Endothelial cell of umbilical vein (primary cell): ENCODE measurements around the gene RNF112. TPM values are rescaled to one million over a fixed set of nuclear protein-coding genes. Genes with fewer than 3 reads are reported as not detected.

Source experiments
- BruUV-seq: library from RNA; stranded (reverse); fragments of 400-500 nt; replicated peaks from 2 replicates; lab custom pipeline; 2021; lab: Mats Ljungman, UMichigan
- CTCF ChIA-PET: fragments of 300-600, 350-600 bp; sonication (Branson Sonifier 250); formaldehyde crosslinking; loops from one replicate; lab custom pipeline; 2021; ENCODE audit warnings: antibody characterized with exemption, inconsistent platforms; lab: Charles Lee
- POLR2A ChIA-PET: fragments of 300-600, 350-600 bp; sonication (Branson Sonifier 250); formaldehyde crosslinking; loops from one replicate; lab custom pipeline; 2021; ENCODE audit warnings: antibody characterized with exemption, inconsistent platforms; lab: Charles Lee
- DNase-seq: peaks from one replicate; pipeline ENCODE4 v3.0.0-alpha.2; 2011; ENCODE audit warnings: low read depth, low spot score
- FAIRE-seq: peaks from 2 replicates; lab custom pipeline; 2011; peaks lifted over from hg19 to GRCh38; lab: Jason Lieb, UNC
- H2AFZ ChIP-seq: 2 replicates; pipeline ENCODE4 v1.6.0; 2012; ENCODE audit warnings: low read depth, low read length, control low read depth, inconsistent platforms
- H3K27ac ChIP-seq: 2 replicates; pipeline ENCODE4 v1.5.1; 2011; ENCODE audit warnings: low read depth, mild to moderate bottlenecking, control low read depth, low read length, moderate library complexity; ENCODE audit not compliant: insufficient read depth
- H3K27me3 ChIP-seq, 2 experiments: 2 replicates each; pipeline versions ENCODE4 v1.6.0 to v1.6.1; 2011; ENCODE audit warnings: low read length in 2 of 2, mixed read lengths in 1 of 2; ENCODE audit not compliant: control insufficient read depth in 2 of 2, insufficient read depth in 2 of 2
- H3K36me3 ChIP-seq, 2 experiments: 2 replicates in 1 of 2; 3 replicates in 1 of 2; pipeline ENCODE4 v1.5.1; 2011; ENCODE audit warnings: low read length in 2 of 2, mild to moderate bottlenecking in 1 of 2, moderate library complexity in 1 of 2; ENCODE audit not compliant: control insufficient read depth in 2 of 2, insufficient read depth in 2 of 2; ENCODE audit errors: extremely low read depth in 1 of 2
- H3K4me1 ChIP-seq: 3 replicates; pipeline ENCODE4 v1.5.1; 2011; ENCODE audit warnings: mild to moderate bottlenecking, low read length; ENCODE audit not compliant: control insufficient read depth, insufficient read depth; ENCODE audit errors: extremely low read depth
- H3K4me2 ChIP-seq: 2 replicates; pipeline ENCODE4 v1.6.1; 2011; ENCODE audit warnings: low read length, control low read depth, mixed read lengths; ENCODE audit not compliant: insufficient read depth
- H3K4me3 ChIP-seq, 3 experiments: fragments of 200-600 bp in 1 of 3; sonication (generic), shearing (Covaris generic) in 1 of 3; replicated peaks in 1 of 3; 2 replicates each; pipeline ENCODE4 v1.5.1; 2011 to 2016; ENCODE audit warnings: control low read depth in 3 of 3, low read length in 3 of 3, mild to moderate bottlenecking in 2 of 3, inconsistent platforms in 1 of 3, low read depth in 1 of 3, moderate library complexity in 1 of 3; ENCODE audit not compliant: insufficient read depth in 1 of 3
- H3K79me2 ChIP-seq: 2 replicates; pipeline ENCODE4 v1.6.0; 2012; ENCODE audit warnings: low read length, inconsistent platforms; ENCODE audit not compliant: control insufficient read depth, insufficient read depth
- H3K9ac ChIP-seq: replicated peaks from 2 replicates; pipeline ENCODE3; 2011; ENCODE audit warnings: low read length, control low read depth; ENCODE audit not compliant: insufficient read depth; ENCODE audit errors: extremely low read depth
- H3K9me1 ChIP-seq: replicated peaks from 3 replicates; pipeline ENCODE4 v1.6.0; 2011; ENCODE audit warnings: mild to moderate bottlenecking, low read length; ENCODE audit not compliant: control insufficient read depth, insufficient read depth; ENCODE audit errors: extremely low read depth
- H3K9me3 ChIP-seq: replicated peaks from 2 replicates; pipeline ENCODE4 v1.5.1; 2012; ENCODE audit warnings: low read length, inconsistent platforms; ENCODE audit not compliant: control insufficient read depth, insufficient read depth
- H4K20me1 ChIP-seq: replicated peaks from 2 replicates; pipeline ENCODE3; 2011; ENCODE audit warnings: mild to moderate bottlenecking, low read length; ENCODE audit not compliant: control insufficient read depth, insufficient read depth; ENCODE audit errors: extremely low read depth
- EZH2 ChIP-seq: IDR thresholded peaks from 2 replicates; pipeline ENCODE4 v1.6.1; 2012; ENCODE audit warnings: borderline replicate concordance, low read depth, mild to moderate bottlenecking, moderate library complexity, low read length, inconsistent platforms; ENCODE audit not compliant: severe bottlenecking
- FOS ChIP-seq: IDR thresholded peaks from 2 replicates; pipeline ENCODE4 v1.6.1; 2011; ENCODE audit warnings: mild to moderate bottlenecking, low read length, moderate library complexity, borderline replicate concordance; ENCODE audit not compliant: insufficient read depth
- GATA2 ChIP-seq: IDR thresholded peaks from 2 replicates; pipeline ENCODE4 v1.7.0; 2011; ENCODE audit warnings: low read depth, mild to moderate bottlenecking, moderate library complexity, mixed read lengths, low read length; ENCODE audit not compliant: insufficient read length, insufficient read depth
- JUN ChIP-seq: IDR thresholded peaks from 2 replicates; pipeline ENCODE4 v1.6.1; 2011; ENCODE audit warnings: borderline replicate concordance, low read depth; ENCODE audit not compliant: insufficient read length, insufficient read depth
- MAX ChIP-seq: IDR thresholded peaks from 2 replicates; pipeline ENCODE4 v1.6.1; 2011; ENCODE audit not compliant: insufficient read depth, insufficient read length
- MYC ChIP-seq: IDR thresholded peaks from one replicate; pipeline ENCODE4 v1.6.1; 2011; ENCODE audit warnings: mild to moderate bottlenecking, low read depth, low read length
- POLR2A ChIP-seq: IDR thresholded peaks from 2 replicates; pipeline ENCODE4 v1.6.1; 2012; ENCODE audit warnings: low read depth, mild to moderate bottlenecking, control low read depth, low read length
- POLR2AphosphoS5 ChIP-seq: IDR thresholded peaks from 2 replicates; pipeline ENCODE4 v1.6.1; 2012; ENCODE audit warnings: low read depth, mild to moderate bottlenecking, control low read depth, low read length, moderate library complexity; ENCODE audit not compliant: insufficient read depth
- dilution Hi-C: fragments of 300-500 bp; cut with MboI; formaldehyde crosslinking; loops from one replicate; pipeline ENCODE4 v1.15.0; 2019; ENCODE audit warnings: low sequenced_read_pairs; ENCODE audit not compliant: extremely low pct_ligation_motif_present
- intact Hi-C: fragments of 100-400 bp; cut with micrococcal nuclease; formaldehyde crosslinking; loops from one replicate; pipeline ENCODE4 v1.10.0; 2022
- polyA plus RNA-seq, 4 experiments: library from polyadenylated mRNA; depleted of rRNA in 3 of 4; stranded (reverse) in 3 of 4; unstranded in 1 of 4; fragments of >200 nt; gene quantifications; 2 replicates each; pipeline versions ENCODE4 v1.2.1 to v1.2.3, GENCODE V29; 2011 to 2012; ENCODE audit warnings: missing spikeins in 1 of 4
- total RNA-seq: library from RNA; stranded (reverse); gene quantifications from 2 replicates; pipeline ENCODE4 v1.2.3, GENCODE V29; 2021
- TF ChIP-seq, protein P1 (sequence below), 2 donors: IDR thresholded peaks; 1 replicate in 1 of 2; 2 replicates in 1 of 2; pipeline ENCODE4 v1.5.1; 2011; ENCODE audit warnings: low read length in 2 of 2, mild to moderate bottlenecking in 2 of 2, moderate library complexity in 2 of 2, control low read depth in 1 of 2, inconsistent platforms in 1 of 2, low read depth in 1 of 2; ENCODE audit not compliant: insufficient read depth in 1 of 2; ENCODE audit errors: extremely low read depth in 1 of 2

RNF112 gene
- total and polyA plus RNA-seq, 2 donors (not counting 3 experiments of a cell fraction or from before 2014, with no cell fraction given): 0.06 to 0.11 TPM

GRCh38 chr17:19363460-19364035 lies 47.5 kb upstream of the RNF112 start:
- dilution Hi-C loops (no loop called here), intact Hi-C loops (loop anchor here (1.0 kb wide), 2 partner anchors 106 to 145 kb away; no protein-coding TSS in a partner anchor)
- POLR2A ChIA-PET: interaction anchor here (1.8 kb wide), 1 partner anchor 14 kb away, joined by 15 read pairs; the partner anchor contains the start of gene MAPK7
- TF ChIP-seq JUN (no peak), POLR2A (no peak), MAX (no peak), GATA2 (no peak), EZH2 (no peak)
- Histone ChIP-seq H3K27me3 (no peaks in the 10 kb centered on the region), H3K36me3 (no peaks in the 10 kb centered on the region), H3K9me3 (no peaks in the 10 kb centered on the region), H4K20me1 (no peaks in the 10 kb centered on the region), H3K4me3 (no peak overlapping the region), H3K9me1 (no peaks in the 10 kb centered on the region), H3K4me2 (no peak overlapping the region), H2AFZ (no peak overlapping the region), H3K27ac (no peak overlapping the region), H3K79me2 (no peaks in the 10 kb centered on the region), H3K9ac (no peak overlapping the region), H3K4me1 (peaks cover 8% of the 10 kb centered on the region)
- no TSS peak for BruUV-seq
- FAIRE-seq (no peak), DNase-seq (no peak)
- CTCF ChIA-PET: interaction anchor here (0.6 to 3.8 kb wide), 43 partner anchors 9 to 754 kb away, joined by 3 to 169 read pairs (median 6); partner anchors contain the start of genes ALDH3A2, MAPK7 and RNF112

GRCh38 chr17:19364699-19365498 lies 46.1 kb upstream of the RNF112 start:
- H4K20me1 ChIP-seq: no peaks in the 10 kb centered on the region
- TF ChIP-seq EZH2 (no peak), POLR2AphosphoS5 (no peak), MAX (no peak), GATA2 (no peak), MYC (no peak), FOS (no peak), JUN (no peak), POLR2A (no peak)
- TF ChIP-seq, protein P1, sequence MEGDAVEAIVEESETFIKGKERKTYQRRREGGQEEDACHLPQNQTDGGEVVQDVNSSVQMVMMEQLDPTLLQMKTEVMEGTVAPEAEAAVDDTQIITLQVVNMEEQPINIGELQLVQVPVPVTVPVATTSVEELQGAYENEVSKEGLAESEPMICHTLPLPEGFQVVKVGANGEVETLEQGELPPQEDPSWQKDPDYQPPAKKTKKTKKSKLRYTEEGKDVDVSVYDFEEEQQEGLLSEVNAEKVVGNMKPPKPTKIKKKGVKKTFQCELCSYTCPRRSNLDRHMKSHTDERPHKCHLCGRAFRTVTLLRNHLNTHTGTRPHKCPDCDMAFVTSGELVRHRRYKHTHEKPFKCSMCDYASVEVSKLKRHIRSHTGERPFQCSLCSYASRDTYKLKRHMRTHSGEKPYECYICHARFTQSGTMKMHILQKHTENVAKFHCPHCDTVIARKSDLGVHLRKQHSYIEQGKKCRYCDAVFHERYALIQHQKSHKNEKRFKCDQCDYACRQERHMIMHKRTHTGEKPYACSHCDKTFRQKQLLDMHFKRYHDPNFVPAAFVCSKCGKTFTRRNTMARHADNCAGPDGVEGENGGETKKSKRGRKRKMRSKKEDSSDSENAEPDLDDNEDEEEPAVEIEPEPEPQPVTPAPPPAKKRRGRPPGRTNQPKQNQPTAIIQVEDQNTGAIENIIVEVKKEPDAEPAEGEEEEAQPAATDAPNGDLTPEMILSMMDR (IDR thresholded peaks at IDR 0.05; ENCODE audit: extremely low read depth in 1 of 2, insufficient read depth in 1 of 2, low read depth in 1 of 2, low read length in 2 of 2): no peak
- no peaks in the 10 kb centered on the region for H3K36me3 ChIP-seq
- CTCF ChIA-PET: interaction anchor here (0.5 to 3.8 kb wide), 8 partner anchors 9 to 1425 kb away, joined by 3 to 34 read pairs (median 3); partner anchors contain the start of gene MAPK7
- BruUV-seq: no TSS peak
- FAIRE-seq: no peak
- H3K9me1 ChIP-seq: no peaks in the 10 kb centered on the region
- POLR2A ChIA-PET: no interaction called here
- no peak overlapping the region for H2AFZ ChIP-seq
- intact Hi-C loops (no loop called here), dilution Hi-C loops (no loop called here)
- peaks cover 8% of the 10 kb centered on the region for H3K4me1 ChIP-seq
- no peak overlapping the region for H3K4me3 ChIP-seq
- H3K27me3 ChIP-seq: no peaks in the 10 kb centered on the region
- no peak for DNase-seq
- H3K27ac ChIP-seq: no peak overlapping the region
- no peak overlapping the region for H3K4me2 ChIP-seq
- H3K9ac ChIP-seq: no peak overlapping the region
- H3K9me3 ChIP-seq: no peaks in the 10 kb centered on the region
- H3K79me2 ChIP-seq: no peaks in the 10 kb centered on the region
